Dendritic cell treated with granulocyte-macrophage colony-stimulating factor and Interleukin-4, amounts not matched to agents 40 ng/mL and 50 ng/mL, for 4 days (primary cell): ENCODE data around the gene DAPK2.
A peak's percentile ranks its signal among the peaks of the same experiment; 100 is the strongest.
"Not testable (repeated sequence)": the region's sequence is repeated elsewhere in the genome, so short reads cannot be mapped to it uniquely, and the experiment has no call there.

ENCODE experiments used
- H3K27ac Mint-ChIP-seq: one replicate; pipeline ENCODE4 v1.8.0; 2022; ENCODE audit warnings: mild to moderate bottlenecking, mixed read lengths
- H3K27me3 Mint-ChIP-seq: one replicate; pipeline ENCODE4 v1.8.0; 2022; ENCODE audit warnings: mild to moderate bottlenecking, mixed read lengths
- H3K36me3 Mint-ChIP-seq: one replicate; pipeline ENCODE4 v1.8.0; 2022; ENCODE audit warnings: low read depth, mixed read lengths
- H3K4me1 Mint-ChIP-seq: one replicate; pipeline ENCODE4 v1.8.0; 2022; ENCODE audit warnings: low read depth, mixed read lengths
- H3K4me3 Mint-ChIP-seq: one replicate; pipeline ENCODE4 v1.8.0; 2022; ENCODE audit warnings: mild to moderate bottlenecking, moderate library complexity, mixed read lengths
- H3K9me3 Mint-ChIP-seq: one replicate; pipeline ENCODE4 v1.8.0; 2022; ENCODE audit warnings: mixed read lengths
- intact Hi-C: fragments of 100-400 bp; cut with micrococcal nuclease; formaldehyde crosslinking; loops from one replicate; pipeline ENCODE4 v1.15.0; 2022

The DAPK2 gene

DNA sequence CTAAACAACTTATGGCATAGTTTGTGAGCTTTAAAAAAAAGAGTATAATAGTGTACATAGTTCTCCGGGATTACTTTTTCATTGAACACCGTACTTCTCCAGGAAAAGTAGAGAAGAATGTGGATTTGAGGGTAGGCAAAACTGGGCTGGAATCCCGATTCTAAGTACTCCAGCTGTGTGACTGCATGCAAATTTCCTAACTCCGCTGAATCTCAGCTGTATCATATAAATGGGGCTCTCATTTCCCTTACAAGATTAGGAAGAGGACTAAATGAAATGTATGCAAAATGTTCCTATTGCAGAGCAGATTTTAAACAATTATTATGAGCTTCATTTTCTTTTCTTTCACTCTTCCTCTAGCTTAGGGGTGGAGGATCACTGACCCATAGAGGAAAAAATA lies 142.2 kb downstream of the DAPK2 start:
- Mint-ChIP-seq H3K4me1 (peaks cover 66% of the 10 kb centered on the region), H3K36me3 (no peaks in the 10 kb centered on the region), H3K27me3 (peaks cover 10% of the 10 kb centered on the region), H3K27ac (no peak overlapping the region), H3K9me3 (no peaks in the 10 kb centered on the region), H3K4me3 (no peak overlapping the region)
- intact Hi-C loops = no loop called here

GRCh38 chr15:63902671-63903035 lies 143.6 kb downstream of the DAPK2 start:
- Mint-ChIP-seq H3K4me3 (no peak overlapping the region), H3K36me3 (no peaks in the 10 kb centered on the region), H3K27me3 (peaks cover 16% of the 10 kb centered on the region), H3K9me3 (no peaks in the 10 kb centered on the region), H3K4me1 (peaks cover 65% of the 10 kb centered on the region), H3K27ac (no peak overlapping the region)
- intact Hi-C loops = no loop called here

DNA sequence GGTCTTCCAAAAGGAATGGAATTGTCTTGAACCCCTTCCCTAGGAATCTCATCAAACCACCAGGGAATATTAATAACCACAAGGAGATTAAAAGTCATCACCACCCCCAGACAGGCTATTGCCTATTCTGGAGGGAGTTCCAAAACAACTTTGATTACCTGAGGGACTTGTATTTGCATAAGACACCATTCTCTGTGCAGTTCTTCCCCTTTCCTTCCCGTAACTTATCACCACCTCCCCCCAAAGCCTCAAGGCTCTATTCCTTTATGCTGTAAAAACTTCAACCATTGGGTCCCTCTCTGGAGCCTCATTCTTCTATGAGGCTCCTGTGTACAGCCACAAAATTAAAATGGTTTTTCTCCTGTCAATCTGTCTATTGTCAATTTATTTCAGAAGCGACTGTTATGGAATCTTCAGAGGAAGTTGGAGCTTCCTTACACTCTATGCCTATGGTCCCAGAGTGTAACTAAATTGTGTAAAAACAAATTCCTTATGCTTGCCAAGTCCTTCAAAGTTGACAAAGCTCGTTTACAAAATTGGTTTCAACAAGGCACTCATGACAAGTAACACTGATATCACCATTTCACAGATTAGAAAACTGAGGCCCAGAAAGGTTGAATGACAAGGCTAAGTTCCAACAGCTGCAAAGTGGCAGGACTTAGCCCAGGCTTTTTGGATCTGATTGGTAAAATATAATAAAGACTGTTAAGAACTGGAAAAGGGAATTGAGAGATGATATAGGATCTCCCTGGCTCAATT lies 144.2 kb downstream of the DAPK2 start:
- Mint-ChIP-seq H3K4me1 (peaks cover 69% of the 10 kb centered on the region), H3K27ac (no peak overlapping the region), H3K36me3 (no peaks in the 10 kb centered on the region), H3K9me3 (no peaks in the 10 kb centered on the region), H3K4me3 (no peak overlapping the region), H3K27me3 (peaks cover 16% of the 10 kb centered on the region)
- intact Hi-C loops = no loop called here

GRCh38 chr15:63900306-63900705 lies 146.0 kb downstream of the DAPK2 start:
- intact Hi-C loops = no loop called here
- H3K27ac Mint-ChIP-seq = no peak overlapping the region
- no peak overlapping the region for H3K4me3 Mint-ChIP-seq
- H3K9me3 Mint-ChIP-seq = no peaks in the 10 kb centered on the region
- peaks cover 70% of the 10 kb centered on the region for H3K4me1 Mint-ChIP-seq
- H3K27me3 Mint-ChIP-seq = peaks cover 23% of the 10 kb centered on the region
- H3K36me3 Mint-ChIP-seq = no peaks in the 10 kb centered on the region

DNA sequence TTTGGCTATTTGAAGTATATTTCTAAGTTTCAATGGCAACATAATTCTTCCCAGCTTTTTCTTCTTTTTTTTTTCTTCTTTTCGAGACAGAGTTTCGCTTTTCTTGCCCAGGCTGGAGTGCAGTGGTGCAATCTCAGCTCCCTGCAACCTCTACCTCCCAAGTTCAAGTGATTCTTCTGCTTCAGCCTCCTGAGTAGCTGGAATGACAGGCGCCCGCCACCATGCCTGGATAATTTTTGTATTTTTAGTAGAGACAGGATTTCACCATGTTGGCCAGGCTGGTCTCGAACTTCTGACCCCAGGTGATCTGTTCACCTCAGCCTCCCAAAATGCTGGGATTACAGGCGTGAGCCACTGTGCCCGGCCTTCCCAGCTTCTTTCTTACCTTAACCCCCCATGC lies 146.7 kb downstream of the DAPK2 start:
- not testable (repeated sequence) for H3K36me3 Mint-ChIP-seq, H3K4me3 Mint-ChIP-seq, H3K9me3 Mint-ChIP-seq
- intact Hi-C loops = loop anchor here (10.0 kb wide), 1 partner anchor 145 kb away; the partner anchor contains the start of gene DAPK2
- Mint-ChIP-seq H3K27ac (peak overlapping the region; percentile 78), H3K27me3 (peaks cover 26% of the 10 kb centered on the region), H3K4me1 (peaks cover 77% of the 10 kb centered on the region)

DNA sequence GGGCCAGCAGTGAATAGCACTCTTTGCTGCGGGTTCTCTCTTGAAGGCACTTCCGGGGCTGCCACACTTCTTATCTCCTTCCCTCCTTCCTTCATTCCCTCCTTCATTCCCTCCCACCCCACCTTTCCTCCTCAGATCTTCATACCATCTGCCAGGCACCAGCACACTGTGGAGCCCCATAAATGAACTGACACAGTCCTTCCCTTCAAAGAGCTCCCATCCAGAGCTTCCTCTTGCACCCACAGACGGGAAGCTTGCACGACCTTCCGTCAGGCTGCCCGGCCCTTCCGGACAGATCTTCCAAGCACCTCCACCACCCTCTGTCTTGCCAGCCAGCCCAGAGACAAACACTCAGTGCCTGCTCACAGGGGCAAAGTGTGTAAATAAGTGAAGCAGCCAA lies 147.1 kb downstream of the DAPK2 start:
- no peak overlapping the region for H3K4me3 Mint-ChIP-seq

GRCh38 chr15:63896336-63897115 lies 149.8 kb downstream of the DAPK2 start:
- Mint-ChIP-seq H3K4me3 (peak overlapping the region; percentile 1), H3K36me3 (no peaks in the 10 kb centered on the region), H3K27me3 (peaks cover 26% of the 10 kb centered on the region), H3K4me1 (peaks cover 93% of the 10 kb centered on the region), H3K9me3 (no peaks in the 10 kb centered on the region), H3K27ac (peak overlapping the region; percentile 73)
- intact Hi-C loops = loop anchor here (10.0 kb wide), 1 partner anchor 148 kb away; the partner anchor contains the start of gene DAPK2

More for the DNA sequence above, 147.1 kb downstream of the DAPK2 start:
- no peaks in the 10 kb centered on the region for H3K9me3 Mint-ChIP-seq
- peaks cover 26% of the 10 kb centered on the region for H3K27me3 Mint-ChIP-seq
- peak overlapping the region; percentile 78 for H3K27ac Mint-ChIP-seq
- peaks cover 80% of the 10 kb centered on the region for H3K4me1 Mint-ChIP-seq
- no peaks in the 10 kb centered on the region for H3K36me3 Mint-ChIP-seq
- intact Hi-C loops = loop anchor here (10.0 kb wide), 1 partner anchor 146 kb away; the partner anchor contains the start of gene DAPK2

DNA sequence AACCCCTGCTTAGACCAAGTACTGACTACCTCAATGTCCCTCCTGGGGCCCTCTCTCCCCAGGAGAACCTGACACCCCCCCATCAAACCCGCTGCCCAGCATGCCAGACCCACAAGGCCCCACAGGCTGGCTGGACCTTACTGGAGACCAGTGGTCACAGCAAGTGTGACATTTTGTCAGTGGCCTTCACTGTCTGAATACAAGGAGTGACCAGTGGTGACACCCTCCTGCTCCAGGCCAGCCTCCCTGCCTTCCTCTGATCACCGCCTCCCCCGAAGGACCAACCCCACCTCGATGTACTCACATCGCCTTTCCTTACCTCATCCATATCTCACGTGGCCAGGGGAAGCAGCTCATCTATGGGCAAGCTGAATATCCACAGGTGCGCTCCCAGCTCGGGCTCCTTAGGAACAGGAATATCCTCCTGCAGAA lies 150.5 kb downstream of the DAPK2 start:
- Mint-ChIP-seq H3K27ac (peak overlapping the region; percentile 73), H3K9me3 (no peaks in the 10 kb centered on the region), H3K4me1 (peaks cover 97% of the 10 kb centered on the region), H3K36me3 (no peaks in the 10 kb centered on the region), H3K4me3 (no peak overlapping the region), H3K27me3 (peaks cover 24% of the 10 kb centered on the region)
- intact Hi-C loops = loop anchor here (10.0 kb wide), 1 partner anchor 149 kb away; the partner anchor contains the start of gene DAPK2

GRCh38 chr15:63895194-63895593 lies 151.1 kb downstream of the DAPK2 start:
- Mint-ChIP-seq H3K4me1 (peaks cover 90% of the 10 kb centered on the region), H3K9me3 (no peaks in the 10 kb centered on the region), H3K36me3 (no peaks in the 10 kb centered on the region), H3K4me3 (no peak overlapping the region), H3K27ac (peak overlapping the region; percentile 73), H3K27me3 (peaks cover 24% of the 10 kb centered on the region)
- intact Hi-C loops = loop anchor here (10.0 kb wide), 1 partner anchor 150 kb away; the partner anchor contains the start of gene DAPK2

- peaks cover 22% of the 10 kb centered on the region for H3K27me3 Mint-ChIP-seq
- no peak overlapping the region for H3K27ac Mint-ChIP-seq
- peaks cover 85% of the 10 kb centered on the region for H3K4me1 Mint-ChIP-seq
- H3K36me3 Mint-ChIP-seq = no peaks in the 10 kb centered on the region
- H3K9me3 Mint-ChIP-seq = no peaks in the 10 kb centered on the region
- no peak overlapping the region for H3K4me3 Mint-ChIP-seq
- intact Hi-C loops = loop anchor here (5.0 to 10.0 kb wide), 3 partner anchors 62 to 173 kb away; partner anchors contain the start of genes DAPK2 and HERC1
These were observed 151.7 kb downstream of the DAPK2 start for GRCh38 chr15:63894662-63894949.

- no peaks in the 10 kb centered on the region for H3K36me3 Mint-ChIP-seq
- intact Hi-C loops = loop anchor here (5.0 to 10.0 kb wide), 3 partner anchors 62 to 173 kb away; partner anchors contain the start of genes DAPK2 and HERC1
- H3K27ac Mint-ChIP-seq = peak overlapping the region; percentile 74
- no peak overlapping the region for H3K4me3 Mint-ChIP-seq
- peaks cover 17% of the 10 kb centered on the region for H3K27me3 Mint-ChIP-seq
- peaks cover 79% of the 10 kb centered on the region for H3K4me1 Mint-ChIP-seq
- H3K9me3 Mint-ChIP-seq = no peaks in the 10 kb centered on the region
These were observed 152.2 kb downstream of the DAPK2 start for GRCh38 chr15:63893866-63894661.

DNA sequence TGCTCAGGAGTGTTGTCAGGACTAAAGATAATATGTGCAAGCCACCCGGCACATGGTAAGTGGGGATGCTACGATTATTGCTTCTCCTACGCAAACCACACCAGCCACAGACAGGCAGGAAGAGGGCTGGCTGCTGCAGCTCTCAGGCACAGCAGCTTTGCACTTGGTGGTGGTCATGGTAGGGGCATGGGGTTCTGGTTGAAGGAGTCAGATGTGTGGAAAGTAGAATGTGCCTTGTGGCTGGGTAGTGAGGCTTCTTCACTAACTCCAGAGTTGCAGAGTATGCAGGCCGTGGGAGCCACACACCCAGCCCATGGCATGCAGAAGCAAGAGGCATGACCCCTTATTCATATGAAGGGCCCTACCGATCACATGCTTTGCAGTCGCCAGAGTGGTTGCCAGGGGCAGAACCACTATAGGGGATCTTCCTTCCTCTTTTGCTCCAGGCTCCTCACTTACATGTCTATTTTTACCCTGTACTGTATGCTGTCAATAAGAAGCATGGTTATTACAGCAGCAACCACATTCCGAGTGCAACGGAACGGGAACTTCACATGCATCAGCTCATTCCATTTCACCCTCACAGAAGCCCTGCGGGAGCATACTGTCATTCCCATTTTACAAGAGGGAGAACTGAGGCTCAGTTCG lies 153.4 kb downstream of the DAPK2 start:
- H3K9me3 Mint-ChIP-seq = no peaks in the 10 kb centered on the region
- no peaks in the 10 kb centered on the region for H3K36me3 Mint-ChIP-seq
- intact Hi-C loops = loop anchor here (5.0 to 10.0 kb wide), 3 partner anchors 61 to 174 kb away; partner anchors contain the start of genes DAPK2 and HERC1
- peaks cover 11% of the 10 kb centered on the region for H3K27me3 Mint-ChIP-seq
- H3K4me3 Mint-ChIP-seq = no peak overlapping the region
- H3K27ac Mint-ChIP-seq = peak overlapping the region; percentile 74
- peaks cover 78% of the 10 kb centered on the region for H3K4me1 Mint-ChIP-seq

DNA sequence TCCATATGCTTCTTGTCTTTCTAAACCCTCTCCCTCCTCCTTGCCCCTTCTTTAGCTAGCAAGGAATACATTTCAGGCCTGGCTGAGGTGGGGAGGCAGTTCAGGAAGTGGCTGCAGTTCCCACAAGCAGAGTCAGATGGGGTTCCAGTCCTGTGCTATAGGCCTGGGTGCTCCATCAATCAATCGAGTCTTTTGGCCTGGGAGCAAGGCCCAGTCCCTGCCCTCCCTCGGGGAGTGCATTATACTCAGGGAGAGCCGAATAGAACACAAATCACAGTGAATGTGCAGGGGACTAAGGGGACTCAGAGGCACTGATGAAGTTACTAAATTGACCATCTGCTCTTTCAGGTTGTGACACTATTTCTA lies 154.5 kb downstream of the DAPK2 start:
- H3K4me3 Mint-ChIP-seq = no peak overlapping the region
- H3K27ac Mint-ChIP-seq = peak overlapping the region; percentile 22
- H3K9me3 Mint-ChIP-seq = no peaks in the 10 kb centered on the region
- H3K4me1 Mint-ChIP-seq = peaks cover 77% of the 10 kb centered on the region
- H3K27me3 Mint-ChIP-seq = peaks cover 8% of the 10 kb centered on the region
- H3K36me3 Mint-ChIP-seq = no peaks in the 10 kb centered on the region
- intact Hi-C loops = loop anchor here (2.0 to 10.0 kb wide), 4 partner anchors 59 to 176 kb away; partner anchors contain the start of genes DAPK2 and HERC1
